OCI-LY1 (cell line): ENCODE results near the gene PCCB.

Experiments
- H2AFZ ChIP-seq: fragments of 200-600 bp; sonication (generic), shearing (Covaris generic); 2 replicates; pipeline ENCODE4 v1.6.0; 2014; ENCODE audit warnings: antibody characterized with exemption, mild to moderate bottlenecking, low read length
- H3F3A ChIP-seq: fragments of 200-600 bp; sonication (generic), shearing (Covaris generic); 2 replicates; pipeline ENCODE4 v1.6.0; 2014; ENCODE audit warnings: mild to moderate bottlenecking, antibody characterized with exemption, low read length, moderate library complexity; ENCODE audit not compliant: insufficient read depth
- H3K27ac ChIP-seq: fragments of 200-600 bp; sonication (generic); 2 replicates; pipeline ENCODE4 v1.5.1; 2014; ENCODE audit warnings: low read length, mixed run types, mild to moderate bottlenecking, low read depth; ENCODE audit not compliant: poor library complexity, severe bottlenecking
- H3K27me3 ChIP-seq: fragments of 200-600 bp; sonication (generic); 2 replicates; pipeline ENCODE4 v1.6.0; 2014; ENCODE audit warnings: antibody characterized with exemption, mild to moderate bottlenecking, low read length, moderate library complexity; ENCODE audit not compliant: insufficient read depth
- H3K36me3 ChIP-seq: fragments of 200-600 bp; sonication (generic); 2 replicates; pipeline ENCODE4 v1.6.1; 2014; ENCODE audit warnings: mild to moderate bottlenecking, antibody characterized with exemption, low read length, moderate library complexity, mixed read lengths; ENCODE audit not compliant: insufficient read depth
- H3K4me1 ChIP-seq: fragments of 200-600 bp; sonication (generic); 2 replicates; pipeline ENCODE4 v1.5.1; 2014; ENCODE audit warnings: mild to moderate bottlenecking, low read length, moderate library complexity; ENCODE audit not compliant: insufficient read depth, severe bottlenecking
- H3K4me2 ChIP-seq: fragments of 200-600 bp; sonication (generic), shearing (Covaris generic); 2 replicates; pipeline ENCODE4 v1.6.1; 2014; ENCODE audit warnings: low read length
- H3K4me3 ChIP-seq: fragments of 200-600 bp; sonication (generic); 2 replicates; pipeline ENCODE4 v1.5.1; 2014; ENCODE audit warnings: low read length, low read depth, mild to moderate bottlenecking, mixed read lengths; ENCODE audit not compliant: poor library complexity, severe bottlenecking
- H3K79me2 ChIP-seq: fragments of 200-600 bp; shearing (Covaris generic); 2 replicates; pipeline ENCODE4 v1.6.1; 2016; ENCODE audit warnings: mixed run types, low read length, mixed read lengths; ENCODE audit not compliant: insufficient read depth
- H3K9ac ChIP-seq: fragments of 200-600 bp; sonication (generic), shearing (Covaris generic); 2 replicates; pipeline ENCODE4 v1.6.1; 2014; ENCODE audit warnings: mild to moderate bottlenecking, low read length, mixed read lengths
- H3K9me2 ChIP-seq: fragments of 200-600 bp; sonication (generic), shearing (Covaris generic); 2 replicates; pipeline ENCODE4 v1.6.1; 2014; ENCODE audit warnings: low read depth, mild to moderate bottlenecking, low read length, mixed read lengths
- H3K9me3 ChIP-seq: fragments of 200-600 bp; shearing (Covaris generic); 2 replicates; pipeline ENCODE4 v1.6.1; 2014; ENCODE audit warnings: low read length, mixed read lengths
- H4K20me1 ChIP-seq: fragments of 200-600 bp; sonication (generic), shearing (Covaris generic); 2 replicates; pipeline ENCODE4 v1.6.0; 2016; ENCODE audit warnings: mild to moderate bottlenecking, low read length; ENCODE audit not compliant: insufficient read depth
- CTCF ChIP-seq: fragments of 200-600 bp; sonication (generic), shearing (Covaris generic); IDR thresholded peaks from 2 replicates; pipeline ENCODE4 v1.5.1; 2017; ENCODE audit warnings: mild to moderate bottlenecking, antibody characterized with exemption, low read length, moderate library complexity, mixed read lengths
- EZH2 ChIP-seq: fragments of 200-600 bp; sonication (generic), shearing (Covaris generic); IDR thresholded peaks from 2 replicates; pipeline ENCODE4 v1.8.0; 2017; ENCODE audit warnings: borderline replicate concordance, mixed run types, mild to moderate bottlenecking, antibody characterized with exemption, low read length, moderate library complexity, mixed read lengths

PCCB gene

GRCh38 chr3:136311968-136312367, 61.8 kb downstream of the PCCB start:
- Histone ChIP-seq H3K9me3 (no peaks in the 10 kb centered on the region), H3K4me3 (no peak overlapping the region), H3K9me2 (no peaks in the 10 kb centered on the region), H3K36me3 (peaks cover 15% of the 10 kb centered on the region), H4K20me1 (no peaks in the 10 kb centered on the region), H3K4me1 (no peaks in the 10 kb centered on the region), H3K79me2 (0 out of 2 replicates have a peak, but pooled peaks cover 3% of the 10 kb centered on the region), H2AFZ (no peak overlapping the region), H3K27ac (no peak overlapping the region), H3K4me2 (no peak overlapping the region), H3K9ac (no peak overlapping the region), H3K27me3 (no peaks in the 10 kb centered on the region), H3F3A (no peaks in the 10 kb centered on the region)
- TF ChIP-seq CTCF (no peak), EZH2 (no peak)

- no peak overlapping the region for H3K4me2 ChIP-seq
- TF ChIP-seq CTCF = no peak
- TF ChIP-seq EZH2 = no peak
- H3K36me3 ChIP-seq = peaks cover 82% of the 10 kb centered on the region
- peaks cover 15% of the 10 kb centered on the region for H3K9me3 ChIP-seq
- H2AFZ ChIP-seq = no peak overlapping the region
- no peaks in the 10 kb centered on the region for H4K20me1 ChIP-seq
- H3K9ac ChIP-seq = no peak overlapping the region
- H3F3A ChIP-seq = no peaks in the 10 kb centered on the region
- no peaks in the 10 kb centered on the region for H3K27me3 ChIP-seq
- no peaks in the 10 kb centered on the region for H3K9me2 ChIP-seq
- H3K4me1 ChIP-seq = no peaks in the 10 kb centered on the region
- no peak overlapping the region for H3K4me3 ChIP-seq
- no peak overlapping the region for H3K27ac ChIP-seq
- no peaks in the 10 kb centered on the region; the same call in 1 of the 2 replicates for H3K79me2 ChIP-seq
These were observed 76.2 kb downstream of the PCCB start for GRCh38 chr3:136326316-136326715.

GRCh38 chr3:136327671-136328070, 77.5 kb downstream of the PCCB start:
- peaks cover 77% of the 10 kb centered on the region for H3K36me3 ChIP-seq

More at GRCh38 chr3:136327671-136328070, 77.5 kb downstream of the PCCB start:
- Histone ChIP-seq H3K9me2 (no peaks in the 10 kb centered on the region), H3K79me2 (no peaks in the 10 kb centered on the region), H3K9ac (no peak overlapping the region), H3K9me3 (peaks cover 3% of the 10 kb centered on the region), H3K4me3 (no peak overlapping the region), H2AFZ (no peak overlapping the region), H3K4me2 (no peak overlapping the region), H4K20me1 (no peaks in the 10 kb centered on the region), H3K27ac (no peak overlapping the region), H3F3A (no peaks in the 10 kb centered on the region), H3K4me1 (no peaks in the 10 kb centered on the region), H3K27me3 (no peaks in the 10 kb centered on the region)
- no peak for TF ChIP-seq CTCF
- TF ChIP-seq EZH2 = no peak
